ENCODE measurements around the gene NKIRAS2. TPM values are rescaled to one million over a fixed set of nuclear protein-coding genes. Genes with fewer than 3 reads are reported as not detected.

The NKIRAS2 gene
- total and polyA plus RNA-seq, 2 of the 13 experiments (the other 11 are each of a cell fraction or from before 2014, with no cell fraction given), result 27.9 to 42.0 TPM

DNA sequence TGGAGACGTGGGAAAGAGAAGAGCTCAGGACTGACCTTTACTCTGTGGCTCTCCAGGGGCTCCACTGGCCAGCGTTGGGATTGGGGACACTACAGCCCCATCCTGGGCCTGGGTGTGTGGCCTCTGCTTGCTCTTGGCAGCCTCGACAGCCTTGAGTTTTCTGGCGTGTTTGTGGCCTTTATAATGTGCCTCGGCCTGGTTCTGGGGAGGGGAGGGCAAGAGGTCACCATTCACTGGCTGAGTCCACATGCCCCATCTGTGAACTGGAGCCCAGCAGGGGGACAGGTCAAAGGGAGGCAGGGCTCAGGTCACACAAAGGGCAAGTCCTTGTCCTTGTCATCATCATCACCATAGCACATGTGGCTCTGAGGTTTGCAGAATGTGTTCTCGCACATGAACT lies 11.7 kb downstream of the NKIRAS2 start (continued):
- TF ChIP-seq BORCS8-MEF2B (CRISPR knock-in tag; IDR thresholded peaks at IDR 0.05), result 0 out of 2 replicates have a peak, but pooled peaks have one; percentile 53
- peak; percentile 26; the same call in 1 of the 2 replicates for TF ChIP-seq ZFY (CRISPR knock-in tag; IDR thresholded peaks at IDR 0.05)

DNA sequence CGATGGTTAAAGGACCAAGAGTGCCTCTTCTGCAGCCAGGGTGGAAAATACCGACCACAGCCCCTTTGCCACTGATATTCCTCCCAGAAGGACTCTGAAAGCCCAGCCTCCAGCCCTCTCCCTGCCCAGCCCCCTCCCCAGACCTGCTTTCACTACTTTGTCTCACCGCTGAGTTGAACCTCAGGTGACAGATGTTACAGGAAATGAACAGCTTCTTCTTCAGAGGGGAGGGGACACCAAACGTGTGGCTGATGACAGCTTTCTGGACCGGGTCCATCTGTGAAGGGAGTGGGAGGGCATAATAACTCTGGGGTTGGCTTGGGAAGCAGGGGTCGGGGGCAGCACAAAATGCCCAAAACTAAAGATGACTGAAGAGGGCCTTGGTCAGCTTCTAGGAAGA lies 14.2 kb downstream of the NKIRAS2 start:
- BruUV-seq (replicated peaks), result no TSS peak
- ChIA-PET POLR2A (interaction anchor here (1.9 kb wide), 1 partner anchor 68 kb away, joined by 5 read pairs; the partner anchor contains the start of gene CNP), CTCF (ENCODE audit: low intra/inter-chr PET ratio, low total read pairs) (no interaction called here)
- H3K4me2 ChIP-seq (ENCODE audit: low read depth, low read length), result no peak overlapping the region
- no peak overlapping the region for H3K9ac ChIP-seq (ENCODE audit: insufficient read depth, low read depth, low read length)
- H2AFZ ChIP-seq (ENCODE audit: low read length), result no peak overlapping the region
- H3K27ac ChIP-seq (ENCODE audit: extremely low read length, insufficient read depth, low read length), result no peak overlapping the region
- H3K79me2 ChIP-seq (ENCODE audit: insufficient read depth, low read length), result no peaks in the 10 kb centered on the region
- ATAC-seq (no peak), FAIRE-seq (no peak), DNase-seq (ENCODE audit: low spot score) (no peak)
- in situ Hi-C loops (cut with HindIII; ENCODE audit: extremely low pct_ligation_motif_present, low pct_unique_long_range_greater_than_20kb), result no loop called here
- no peaks in the 10 kb centered on the region for H4K20me1 ChIP-seq (ENCODE audit: insufficient read depth, low read length)
- no peak overlapping the region for H3K4me3 ChIP-seq (replicated peaks in 1 of 3; ENCODE audit: insufficient read depth in 1 of 3, low read depth in 2 of 3, low read length in 3 of 3)
- H3K36me3 ChIP-seq (replicated peaks in 1 of 2; ENCODE audit: control insufficient read depth in 1 of 2, insufficient read depth in 2 of 2, low read length in 2 of 2), result no peaks in the 10 kb centered on the region
- peaks cover 29% of the 10 kb centered on the region for H3K4me1 ChIP-seq (ENCODE audit: insufficient read depth, low read length)
- TF ChIP-seq ZC3H4 (CRISPR knock-in tag; IDR thresholded peaks at IDR 0.05; ENCODE audit: borderline replicate concordance) (no peak), MBD4 (IDR thresholded peaks at IDR 0.05; ENCODE audit: borderline replicate concordance, low read length) (no peak), ZNF839 (CRISPR knock-in tag; IDR thresholded peaks at IDR 0.05; ENCODE audit: borderline replicate concordance) (no peak), NCOR1 (IDR thresholded peaks at IDR 0.05; ENCODE audit: borderline replicate concordance, low read length) (no peak)
- TF ChIP-seq, protein P1, sequence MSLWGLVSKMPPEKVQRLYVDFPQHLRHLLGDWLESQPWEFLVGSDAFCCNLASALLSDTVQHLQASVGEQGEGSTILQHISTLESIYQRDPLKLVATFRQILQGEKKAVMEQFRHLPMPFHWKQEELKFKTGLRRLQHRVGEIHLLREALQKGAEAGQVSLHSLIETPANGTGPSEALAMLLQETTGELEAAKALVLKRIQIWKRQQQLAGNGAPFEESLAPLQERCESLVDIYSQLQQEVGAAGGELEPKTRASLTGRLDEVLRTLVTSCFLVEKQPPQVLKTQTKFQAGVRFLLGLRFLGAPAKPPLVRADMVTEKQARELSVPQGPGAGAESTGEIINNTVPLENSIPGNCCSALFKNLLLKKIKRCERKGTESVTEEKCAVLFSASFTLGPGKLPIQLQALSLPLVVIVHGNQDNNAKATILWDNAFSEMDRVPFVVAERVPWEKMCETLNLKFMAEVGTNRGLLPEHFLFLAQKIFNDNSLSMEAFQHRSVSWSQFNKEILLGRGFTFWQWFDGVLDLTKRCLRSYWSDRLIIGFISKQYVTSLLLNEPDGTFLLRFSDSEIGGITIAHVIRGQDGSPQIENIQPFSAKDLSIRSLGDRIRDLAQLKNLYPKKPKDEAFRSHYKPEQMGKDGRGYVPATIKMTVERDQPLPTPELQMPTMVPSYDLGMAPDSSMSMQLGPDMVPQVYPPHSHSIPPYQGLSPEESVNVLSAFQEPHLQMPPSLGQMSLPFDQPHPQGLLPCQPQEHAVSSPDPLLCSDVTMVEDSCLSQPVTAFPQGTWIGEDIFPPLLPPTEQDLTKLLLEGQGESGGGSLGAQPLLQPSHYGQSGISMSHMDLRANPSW (CRISPR knock-in tag; IDR thresholded peaks at IDR 0.05; ENCODE audit: borderline replicate concordance), result no peak
- intact Hi-C loops (cut with micrococcal nuclease; ENCODE audit: unreplicated experiment), result no loop called here
- H3K9me3 ChIP-seq (ENCODE audit: low read length), result no peaks in the 10 kb centered on the region
- WGBS (ENCODE audit: low lambda C conversion rate), result 28% methylated on average over 6 of the region's 6 CpGs
- H3K27me3 ChIP-seq (ENCODE audit: control insufficient read depth in 1 of 2, insufficient read depth in 2 of 2, low read length in 2 of 2), result 0 out of 5 replicates have a peak, but pooled peaks cover 0 to 4% of the 10 kb centered on the region in 2 experiments

All from HepG2 (cell line).